A673 (cell line): Measurements from ENCODE around the gene SSBP4. TPM values are rescaled to one million over a fixed set of nuclear protein-coding genes. Genes with fewer than 3 reads are reported as not detected.
A peak's percentile ranks its signal among the peaks of the same experiment; 100 is the strongest.

Experiments used
- BruUV-seq: library from RNA; stranded (reverse); fragments of 400-500 nt; replicated peaks from 2 replicates; lab custom pipeline; 2021; lab: Mats Ljungman, UMichigan
- CTCF ChIA-PET: fragments of 300-600 bp; sonication (Branson Sonifier 250); formaldehyde crosslinking; loops from one replicate; lab custom pipeline; 2022; ENCODE audit warnings: antibody characterized with exemption; lab: Charles Lee
- POLR2A ChIA-PET: fragments of 300-600 bp; sonication (Branson Sonifier 250); formaldehyde crosslinking; loops from one replicate; lab custom pipeline; 2022; ENCODE audit warnings: antibody characterized with exemption; ENCODE audit not compliant: low non-redundant PET; lab: Charles Lee
- DNase-seq: peaks from one replicate; pipeline ENCODE4 v3.0.0-alpha.2; 2015; ENCODE audit warnings: low spot score
- H3K27ac ChIP-seq: fragments of 200-600 bp; sonication (generic); 2 replicates; pipeline ENCODE4 v1.5.1; 2016; ENCODE audit warnings: mixed run types, low read depth, mild to moderate bottlenecking, mixed read lengths, antibody characterized with exemption, low read length; ENCODE audit not compliant: poor library complexity, severe bottlenecking
- H3K27me3 ChIP-seq: fragments of 200-600 bp; sonication (generic); replicated peaks from 2 replicates; pipeline ENCODE4 v1.6.1; 2017; ENCODE audit warnings: mixed run types, low read depth, mild to moderate bottlenecking, mixed read lengths, antibody characterized with exemption, low read length; ENCODE audit not compliant: insufficient read depth, poor library complexity
- H3K36me3 ChIP-seq: fragments of 200-600 bp; sonication (generic); 2 replicates; pipeline ENCODE4 v1.6.1; 2016; ENCODE audit warnings: mixed run types, mild to moderate bottlenecking, mixed read lengths, antibody characterized with exemption, low read length; ENCODE audit not compliant: insufficient read depth, poor library complexity, severe bottlenecking
- H3K4me1 ChIP-seq: fragments of 200-600 bp; sonication (generic); 2 replicates; pipeline ENCODE4 v1.6.1; 2017; ENCODE audit warnings: mixed run types, mild to moderate bottlenecking, mixed read lengths, antibody characterized with exemption, low read length; ENCODE audit not compliant: insufficient read depth, poor library complexity, severe bottlenecking
- H3K4me3 ChIP-seq: fragments of 200-600 bp; sonication (generic); 2 replicates; pipeline ENCODE4 v1.5.1; 2016; ENCODE audit warnings: low read depth, mixed run types, mild to moderate bottlenecking, mixed read lengths, low read length; ENCODE audit not compliant: poor library complexity, severe bottlenecking
- H3K9me3 ChIP-seq: fragments of 200-600 bp; sonication (generic); 2 replicates; pipeline ENCODE4 v1.6.1; 2016; ENCODE audit warnings: mixed run types, low read depth, mild to moderate bottlenecking, mixed read lengths, antibody characterized with exemption, low read length; ENCODE audit not compliant: poor library complexity, severe bottlenecking
- EZH2 ChIP-seq: fragments of 200-600 bp; sonication (generic); IDR thresholded peaks from 2 replicates; pipeline ENCODE4 v1.6.1; 2017; ENCODE audit warnings: borderline replicate concordance, low read depth, mild to moderate bottlenecking, mixed read lengths, antibody characterized with exemption, low read length; ENCODE audit not compliant: poor library complexity, severe bottlenecking
- intact Hi-C: fragments of 100-400 bp; cut with micrococcal nuclease; formaldehyde crosslinking; loops from one replicate; pipeline ENCODE4 v1.10.0; 2022; ENCODE audit not compliant: unreplicated experiment
- total RNA-seq: library from RNA; stranded (reverse); gene quantifications from 2 replicates; pipeline ENCODE4 v1.2.3, GENCODE V29; 2021
- TF ChIP-seq, protein P1 (sequence below): fragments of 300-800, 200-600 bp; sonication (generic); conservative IDR thresholded peaks from 2 replicates; pipeline ENCODE4 v1.5.1; 2017; ENCODE audit warnings: low read depth, mild to moderate bottlenecking, antibody characterized with exemption, low read length, moderate library complexity, mixed read lengths

The SSBP4 gene
- total RNA-seq, 1 experiment from 2014 or later = 248 TPM

DNA sequence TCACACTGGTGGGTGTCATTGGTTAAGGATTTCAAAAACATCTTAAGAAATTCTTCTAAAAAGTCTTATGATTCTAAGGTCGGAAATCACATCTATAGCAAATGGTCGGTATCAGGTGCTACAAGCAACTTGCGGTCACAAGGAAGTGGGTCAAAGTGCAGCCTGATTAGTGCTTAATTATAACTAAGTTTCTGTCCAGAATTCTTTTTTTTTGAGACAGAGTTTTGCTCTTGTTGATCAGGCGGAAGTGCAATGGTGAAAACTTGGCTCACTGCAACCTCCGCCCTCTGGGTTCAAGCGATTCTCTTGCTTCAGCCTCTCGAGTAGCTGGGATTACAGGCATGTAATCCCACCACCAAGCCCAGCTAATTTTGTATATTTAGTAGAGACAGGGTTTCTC, 34.4 kb upstream of the SSBP4 start:
- peaks cover 30% of the 10 kb centered on the region for H3K4me1 ChIP-seq
- ChIA-PET CTCF (no interaction called here), POLR2A (no interaction called here)
- DNase-seq = no peak
- no peaks in the 10 kb centered on the region for H3K9me3 ChIP-seq
- H3K36me3 ChIP-seq = no peaks in the 10 kb centered on the region
- H3K4me3 ChIP-seq = no peak overlapping the region
- BruUV-seq = no TSS peak
- H3K27me3 ChIP-seq = no peaks in the 10 kb centered on the region
- TF ChIP-seq, protein P1, sequence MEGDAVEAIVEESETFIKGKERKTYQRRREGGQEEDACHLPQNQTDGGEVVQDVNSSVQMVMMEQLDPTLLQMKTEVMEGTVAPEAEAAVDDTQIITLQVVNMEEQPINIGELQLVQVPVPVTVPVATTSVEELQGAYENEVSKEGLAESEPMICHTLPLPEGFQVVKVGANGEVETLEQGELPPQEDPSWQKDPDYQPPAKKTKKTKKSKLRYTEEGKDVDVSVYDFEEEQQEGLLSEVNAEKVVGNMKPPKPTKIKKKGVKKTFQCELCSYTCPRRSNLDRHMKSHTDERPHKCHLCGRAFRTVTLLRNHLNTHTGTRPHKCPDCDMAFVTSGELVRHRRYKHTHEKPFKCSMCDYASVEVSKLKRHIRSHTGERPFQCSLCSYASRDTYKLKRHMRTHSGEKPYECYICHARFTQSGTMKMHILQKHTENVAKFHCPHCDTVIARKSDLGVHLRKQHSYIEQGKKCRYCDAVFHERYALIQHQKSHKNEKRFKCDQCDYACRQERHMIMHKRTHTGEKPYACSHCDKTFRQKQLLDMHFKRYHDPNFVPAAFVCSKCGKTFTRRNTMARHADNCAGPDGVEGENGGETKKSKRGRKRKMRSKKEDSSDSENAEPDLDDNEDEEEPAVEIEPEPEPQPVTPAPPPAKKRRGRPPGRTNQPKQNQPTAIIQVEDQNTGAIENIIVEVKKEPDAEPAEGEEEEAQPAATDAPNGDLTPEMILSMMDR = no peak
- no peak for TF ChIP-seq EZH2
- intact Hi-C loops = no loop called here
- no peak overlapping the region for H3K27ac ChIP-seq

DNA sequence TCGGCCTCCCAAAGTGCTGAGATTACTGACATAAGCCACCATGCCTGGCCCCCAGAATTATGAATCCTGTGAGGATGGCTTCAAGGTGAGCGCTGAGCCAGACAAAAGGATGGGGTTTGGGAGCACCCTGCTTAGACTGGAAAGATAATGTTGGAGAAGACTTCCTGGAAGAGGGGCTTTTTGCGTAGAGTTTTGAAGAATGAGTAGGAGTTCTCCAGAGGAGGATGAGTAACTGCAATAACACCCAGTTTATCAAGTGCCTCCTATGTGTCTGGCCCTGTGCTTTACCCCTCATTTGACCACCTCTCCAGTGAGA, 33.9 kb upstream of the SSBP4 start:
- Histone ChIP-seq H3K36me3 (no peaks in the 10 kb centered on the region), H3K27ac (no peak overlapping the region), H3K4me1 (peaks cover 26% of the 10 kb centered on the region), H3K9me3 (no peaks in the 10 kb centered on the region), H3K27me3 (no peaks in the 10 kb centered on the region), H3K4me3 (no peak overlapping the region)
- POLR2A ChIA-PET = no interaction called here
- BruUV-seq = no TSS peak
- DNase-seq = no peak
- CTCF ChIA-PET = no interaction called here
- intact Hi-C loops = no loop called here
- TF ChIP-seq, protein P1 = no peak
- TF ChIP-seq EZH2 = no peak

DNA sequence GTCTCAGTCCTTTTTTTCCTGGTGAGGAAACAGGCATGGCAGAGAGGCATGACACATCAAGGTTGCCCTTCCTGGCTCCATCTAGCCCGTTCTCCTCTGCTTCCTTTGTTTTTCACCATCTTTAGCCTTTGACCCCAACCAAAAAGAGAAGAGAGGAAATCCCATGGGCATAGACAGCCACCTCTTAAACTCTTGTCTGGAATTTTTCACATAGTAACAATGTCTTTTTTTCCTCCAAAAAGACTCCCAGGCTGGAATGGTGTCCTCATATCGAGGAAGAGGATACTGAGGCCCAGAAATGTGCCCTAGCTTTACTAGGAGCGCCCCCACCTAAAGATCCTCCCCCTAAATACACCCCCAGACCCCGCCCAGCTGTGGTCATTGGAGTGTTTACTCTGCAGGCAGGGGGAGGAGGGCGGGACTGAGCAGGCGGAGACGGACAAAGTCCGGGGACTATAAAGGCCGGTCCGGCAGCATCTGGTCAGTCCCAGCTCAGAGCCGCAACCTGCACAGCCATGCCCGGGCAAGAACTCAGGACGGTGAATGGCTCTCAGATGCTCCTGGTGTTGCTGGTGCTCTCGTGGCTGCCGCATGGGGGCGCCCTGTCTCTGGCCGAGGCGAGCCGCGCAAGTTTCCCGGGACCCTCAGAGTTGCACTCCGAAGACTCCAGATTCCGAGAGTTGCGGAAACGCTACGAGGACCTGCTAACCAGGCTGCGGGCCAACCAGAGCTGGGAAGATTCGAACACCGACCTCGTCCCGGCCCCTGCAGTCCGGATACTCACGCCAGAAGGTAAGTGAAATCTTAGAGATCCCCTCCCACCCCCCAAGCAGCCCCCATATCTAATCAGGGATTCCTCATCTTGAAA, 33.3 kb upstream of the SSBP4 start, which contains the start of gene GDF15:
TSS of gene GDF15 (plus strand) at position 484 of the 868 bp plus-strand sequence. CDS start at position 516, 32 bp downstream.
- no peaks in the 10 kb centered on the region for H3K27me3 ChIP-seq
- peak within 1 kb of the TSS; percentile 39 for H3K27ac ChIP-seq
- H3K9me3 ChIP-seq = no peaks in the 10 kb centered on the region
- CTCF ChIA-PET = no interaction called here
- POLR2A ChIA-PET = interaction anchor here (0.5 kb wide), 1 partner anchor 31 kb away, joined by 7 read pairs; no protein-coding TSS in a partner anchor
- peaks cover 26% of the 10 kb centered on the region for H3K4me1 ChIP-seq
- DNase-seq = peak; percentile 36
- intact Hi-C loops = no loop called here
- H3K36me3 ChIP-seq = no peaks in the 10 kb centered on the region
- BruUV-seq = no TSS peak
- TF ChIP-seq, protein P1 = peak; percentile 67
- no peak for TF ChIP-seq EZH2
- no peak within 1 kb of the TSS for H3K4me3 ChIP-seq
